ENCODE measurements around the gene MICALL1. TPM values are rescaled to one million over a fixed set of nuclear protein-coding genes. Genes with fewer than 3 reads are reported as not detected.

MICALL1 gene
- total and polyA plus RNA-seq, 2 of the 13 experiments (the other 11 are each of a cell fraction or from before 2014, with no cell fraction given) = 7.6 to 10.6 TPM

DNA sequence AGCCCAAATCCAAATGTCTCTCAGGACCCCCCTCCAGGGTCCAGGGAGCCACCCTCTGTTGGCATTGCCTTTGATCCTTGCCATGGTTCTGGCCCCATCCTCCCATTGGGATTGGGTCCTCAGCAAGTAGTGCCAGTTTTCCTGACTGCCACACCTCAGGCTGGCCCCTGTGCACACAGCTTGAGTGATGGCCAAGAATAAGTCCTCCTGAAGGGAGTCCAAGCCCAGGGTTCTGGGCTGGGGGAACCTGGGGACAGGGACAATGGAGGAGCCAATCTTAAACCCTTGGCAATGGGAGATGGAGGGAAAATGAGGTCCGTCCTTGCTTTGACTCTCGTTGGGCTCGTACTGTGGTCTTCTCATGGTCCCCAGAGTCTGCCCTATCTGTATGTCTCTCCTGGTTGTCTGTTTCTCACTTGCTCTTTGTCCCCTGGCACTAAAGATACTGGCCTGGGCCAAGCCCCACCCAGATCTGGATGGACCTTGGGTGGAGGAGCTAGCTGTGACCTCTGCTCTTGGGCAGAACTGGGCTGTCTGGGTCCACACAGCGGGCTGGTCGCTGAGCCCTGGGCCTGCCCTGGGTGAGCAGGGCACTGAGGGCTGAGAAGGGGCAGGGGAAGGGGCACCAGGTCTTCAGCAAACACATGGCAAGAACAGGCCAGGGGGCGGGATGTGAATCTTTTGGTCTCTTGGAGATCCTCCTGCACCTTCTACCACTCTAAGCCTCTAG, 75.3 kb downstream of the MICALL1 start (continued):
- TF ChIP-seq, protein P1, sequence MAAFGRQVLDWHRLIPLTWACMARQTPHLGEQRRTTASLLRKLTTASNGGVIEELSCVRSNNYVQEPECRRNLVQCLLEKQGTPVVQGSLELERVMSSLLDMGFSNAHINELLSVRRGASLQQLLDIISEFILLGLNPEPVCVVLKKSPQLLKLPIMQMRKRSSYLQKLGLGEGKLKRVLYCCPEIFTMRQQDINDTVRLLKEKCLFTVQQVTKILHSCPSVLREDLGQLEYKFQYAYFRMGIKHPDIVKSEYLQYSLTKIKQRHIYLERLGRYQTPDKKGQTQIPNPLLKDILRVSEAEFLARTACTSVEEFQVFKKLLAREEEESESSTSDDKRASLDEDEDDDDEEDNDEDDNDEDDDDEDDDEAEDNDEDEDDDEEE (CRISPR knock-in tag; IDR thresholded peaks at IDR 0.05) = no peak
- TF ChIP-seq ZNF333 (CRISPR knock-in tag; IDR thresholded peaks at IDR 0.05; ENCODE audit: borderline replicate concordance) (no peak), TBL1XR1 (IDR thresholded peaks at IDR 0.05; ENCODE audit: borderline replicate concordance, low read length, partially characterized antibody) (no peak), KLF11 (CRISPR knock-in tag; IDR thresholded peaks at IDR 0.05) (no peak), KAT2B (IDR thresholded peaks at IDR 0.05; ENCODE audit: borderline replicate concordance, low read depth, low read length) (no peak)
- TF ChIP-seq, protein P2, sequence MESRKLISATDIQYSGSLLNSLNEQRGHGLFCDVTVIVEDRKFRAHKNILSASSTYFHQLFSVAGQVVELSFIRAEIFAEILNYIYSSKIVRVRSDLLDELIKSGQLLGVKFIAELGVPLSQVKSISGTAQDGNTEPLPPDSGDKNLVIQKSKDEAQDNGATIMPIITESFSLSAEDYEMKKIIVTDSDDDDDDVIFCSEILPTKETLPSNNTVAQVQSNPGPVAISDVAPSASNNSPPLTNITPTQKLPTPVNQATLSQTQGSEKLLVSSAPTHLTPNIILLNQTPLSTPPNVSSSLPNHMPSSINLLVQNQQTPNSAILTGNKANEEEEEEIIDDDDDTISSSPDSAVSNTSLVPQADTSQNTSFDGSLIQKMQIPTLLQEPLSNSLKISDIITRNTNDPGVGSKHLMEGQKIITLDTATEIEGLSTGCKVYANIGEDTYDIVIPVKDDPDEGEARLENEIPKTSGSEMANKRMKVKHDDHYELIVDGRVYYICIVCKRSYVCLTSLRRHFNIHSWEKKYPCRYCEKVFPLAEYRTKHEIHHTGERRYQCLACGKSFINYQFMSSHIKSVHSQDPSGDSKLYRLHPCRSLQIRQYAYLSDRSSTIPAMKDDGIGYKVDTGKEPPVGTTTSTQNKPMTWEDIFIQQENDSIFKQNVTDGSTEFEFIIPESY (CRISPR knock-in tag; IDR thresholded peaks at IDR 0.05) = no peak
- TF ChIP-seq, protein P3, sequence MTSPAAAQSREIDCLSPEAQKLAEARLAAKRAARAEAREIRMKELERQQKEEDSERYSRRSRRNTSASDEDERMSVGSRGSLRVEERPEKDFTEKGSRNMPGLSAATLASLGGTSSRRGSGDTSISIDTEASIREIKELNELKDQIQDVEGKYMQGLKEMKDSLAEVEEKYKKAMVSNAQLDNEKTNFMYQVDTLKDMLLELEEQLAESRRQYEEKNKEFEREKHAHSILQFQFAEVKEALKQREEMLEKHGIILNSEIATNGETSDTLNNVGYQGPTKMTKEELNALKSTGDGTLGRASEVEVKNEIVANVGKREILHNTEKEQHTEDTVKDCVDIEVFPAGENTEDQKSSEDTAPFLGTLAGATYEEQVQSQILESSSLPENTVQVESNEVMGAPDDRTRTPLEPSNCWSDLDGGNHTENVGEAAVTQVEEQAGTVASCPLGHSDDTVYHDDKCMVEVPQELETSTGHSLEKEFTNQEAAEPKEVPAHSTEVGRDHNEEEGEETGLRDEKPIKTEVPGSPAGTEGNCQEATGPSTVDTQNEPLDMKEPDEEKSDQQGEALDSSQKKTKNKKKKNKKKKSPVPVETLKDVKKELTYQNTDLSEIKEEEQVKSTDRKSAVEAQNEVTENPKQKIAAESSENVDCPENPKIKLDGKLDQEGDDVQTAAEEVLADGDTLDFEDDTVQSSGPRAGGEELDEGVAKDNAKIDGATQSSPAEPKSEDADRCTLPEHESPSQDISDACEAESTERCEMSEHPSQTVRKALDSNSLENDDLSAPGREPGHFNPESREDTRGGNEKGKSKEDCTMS (CRISPR knock-in tag; conservative IDR thresholded peaks at IDR 0.05) = no peak
- TF ChIP-seq, protein P4, sequence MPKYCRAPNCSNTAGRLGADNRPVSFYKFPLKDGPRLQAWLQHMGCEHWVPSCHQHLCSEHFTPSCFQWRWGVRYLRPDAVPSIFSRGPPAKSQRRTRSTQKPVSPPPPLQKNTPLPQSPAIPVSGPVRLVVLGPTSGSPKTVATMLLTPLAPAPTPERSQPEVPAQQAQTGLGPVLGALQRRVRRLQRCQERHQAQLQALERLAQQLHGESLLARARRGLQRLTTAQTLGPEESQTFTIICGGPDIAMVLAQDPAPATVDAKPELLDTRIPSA (CRISPR knock-in tag; IDR thresholded peaks at IDR 0.05; ENCODE audit: borderline replicate concordance) = no peak
- TF ChIP-seq, protein P5, sequence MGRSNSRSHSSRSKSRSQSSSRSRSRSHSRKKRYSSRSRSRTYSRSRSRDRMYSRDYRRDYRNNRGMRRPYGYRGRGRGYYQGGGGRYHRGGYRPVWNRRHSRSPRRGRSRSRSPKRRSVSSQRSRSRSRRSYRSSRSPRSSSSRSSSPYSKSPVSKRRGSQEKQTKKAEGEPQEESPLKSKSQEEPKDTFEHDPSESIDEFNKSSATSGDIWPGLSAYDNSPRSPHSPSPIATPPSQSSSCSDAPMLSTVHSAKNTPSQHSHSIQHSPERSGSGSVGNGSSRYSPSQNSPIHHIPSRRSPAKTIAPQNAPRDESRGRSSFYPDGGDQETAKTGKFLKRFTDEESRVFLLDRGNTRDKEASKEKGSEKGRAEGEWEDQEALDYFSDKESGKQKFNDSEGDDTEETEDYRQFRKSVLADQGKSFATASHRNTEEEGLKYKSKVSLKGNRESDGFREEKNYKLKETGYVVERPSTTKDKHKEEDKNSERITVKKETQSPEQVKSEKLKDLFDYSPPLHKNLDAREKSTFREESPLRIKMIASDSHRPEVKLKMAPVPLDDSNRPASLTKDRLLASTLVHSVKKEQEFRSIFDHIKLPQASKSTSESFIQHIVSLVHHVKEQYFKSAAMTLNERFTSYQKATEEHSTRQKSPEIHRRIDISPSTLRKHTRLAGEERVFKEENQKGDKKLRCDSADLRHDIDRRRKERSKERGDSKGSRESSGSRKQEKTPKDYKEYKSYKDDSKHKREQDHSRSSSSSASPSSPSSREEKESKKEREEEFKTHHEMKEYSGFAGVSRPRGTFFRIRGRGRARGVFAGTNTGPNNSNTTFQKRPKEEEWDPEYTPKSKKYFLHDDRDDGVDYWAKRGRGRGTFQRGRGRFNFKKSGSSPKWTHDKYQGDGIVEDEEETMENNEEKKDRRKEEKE (IDR thresholded peaks at IDR 0.05) = no peak
- TF ChIP-seq, protein P6, sequence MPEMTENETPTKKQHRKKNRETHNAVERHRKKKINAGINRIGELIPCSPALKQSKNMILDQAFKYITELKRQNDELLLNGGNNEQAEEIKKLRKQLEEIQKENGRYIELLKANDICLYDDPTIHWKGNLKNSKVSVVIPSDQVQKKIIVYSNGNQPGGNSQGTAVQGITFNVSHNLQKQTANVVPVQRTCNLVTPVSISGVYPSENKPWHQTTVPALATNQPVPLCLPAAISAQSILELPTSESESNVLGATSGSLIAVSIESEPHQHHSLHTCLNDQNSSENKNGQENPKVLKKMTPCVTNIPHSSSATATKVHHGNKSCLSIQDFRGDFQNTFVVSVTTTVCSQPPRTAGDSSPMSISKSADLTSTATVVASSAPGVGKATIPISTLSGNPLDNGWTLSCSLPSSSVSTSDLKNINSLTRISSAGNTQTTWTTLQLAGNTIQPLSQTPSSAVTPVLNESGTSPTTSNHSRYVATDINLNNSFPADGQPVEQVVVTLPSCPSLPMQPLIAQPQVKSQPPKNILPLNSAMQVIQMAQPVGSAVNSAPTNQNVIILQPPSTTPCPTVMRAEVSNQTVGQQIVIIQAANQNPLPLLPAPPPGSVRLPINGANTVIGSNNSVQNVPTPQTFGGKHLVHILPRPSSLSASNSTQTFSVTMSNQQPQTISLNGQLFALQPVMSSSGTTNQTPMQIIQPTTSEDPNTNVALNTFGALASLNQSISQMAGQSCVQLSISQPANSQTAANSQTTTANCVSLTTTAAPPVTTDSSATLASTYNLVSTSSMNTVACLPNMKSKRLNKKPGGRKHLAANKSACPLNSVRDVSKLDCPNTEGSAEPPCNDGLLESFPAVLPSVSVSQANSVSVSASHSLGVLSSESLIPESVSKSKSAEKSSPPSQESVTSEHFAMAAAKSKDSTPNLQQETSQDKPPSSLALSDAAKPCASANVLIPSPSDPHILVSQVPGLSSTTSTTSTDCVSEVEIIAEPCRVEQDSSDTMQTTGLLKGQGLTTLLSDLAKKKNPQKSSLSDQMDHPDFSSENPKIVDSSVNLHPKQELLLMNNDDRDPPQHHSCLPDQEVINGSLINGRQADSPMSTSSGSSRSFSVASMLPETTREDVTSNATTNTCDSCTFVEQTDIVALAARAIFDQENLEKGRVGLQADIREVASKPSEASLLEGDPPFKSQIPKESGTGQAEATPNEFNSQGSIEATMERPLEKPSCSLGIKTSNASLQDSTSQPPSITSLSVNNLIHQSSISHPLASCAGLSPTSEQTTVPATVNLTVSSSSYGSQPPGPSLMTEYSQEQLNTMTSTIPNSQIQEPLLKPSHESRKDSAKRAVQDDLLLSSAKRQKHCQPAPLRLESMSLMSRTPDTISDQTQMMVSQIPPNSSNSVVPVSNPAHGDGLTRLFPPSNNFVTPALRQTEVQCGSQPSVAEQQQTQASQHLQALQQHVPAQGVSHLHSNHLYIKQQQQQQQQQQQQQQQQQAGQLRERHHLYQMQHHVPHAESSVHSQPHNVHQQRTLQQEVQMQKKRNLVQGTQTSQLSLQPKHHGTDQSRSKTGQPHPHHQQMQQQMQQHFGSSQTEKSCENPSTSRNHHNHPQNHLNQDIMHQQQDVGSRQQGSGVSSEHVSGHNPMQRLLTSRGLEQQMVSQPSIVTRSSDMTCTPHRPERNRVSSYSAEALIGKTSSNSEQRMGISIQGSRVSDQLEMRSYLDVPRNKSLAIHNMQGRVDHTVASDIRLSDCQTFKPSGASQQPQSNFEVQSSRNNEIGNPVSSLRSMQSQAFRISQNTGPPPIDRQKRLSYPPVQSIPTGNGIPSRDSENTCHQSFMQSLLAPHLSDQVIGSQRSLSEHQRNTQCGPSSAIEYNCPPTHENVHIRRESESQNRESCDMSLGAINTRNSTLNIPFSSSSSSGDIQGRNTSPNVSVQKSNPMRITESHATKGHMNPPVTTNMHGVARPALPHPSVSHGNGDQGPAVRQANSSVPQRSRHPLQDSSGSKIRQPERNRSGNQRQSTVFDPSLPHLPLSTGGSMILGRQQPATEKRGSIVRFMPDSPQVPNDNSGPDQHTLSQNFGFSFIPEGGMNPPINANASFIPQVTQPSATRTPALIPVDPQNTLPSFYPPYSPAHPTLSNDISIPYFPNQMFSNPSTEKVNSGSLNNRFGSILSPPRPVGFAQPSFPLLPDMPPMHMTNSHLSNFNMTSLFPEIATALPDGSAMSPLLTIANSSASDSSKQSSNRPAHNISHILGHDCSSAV (CRISPR knock-in tag; IDR thresholded peaks at IDR 0.05; ENCODE audit: borderline replicate concordance) = no peak
